Hematopoietic multipotent progenitor cell (in vitro differentiated cells): ENCODE measurements around the gene EIF3B. TPM values are rescaled to one million over a fixed set of nuclear protein-coding genes. Genes with fewer than 3 reads are reported as not detected.

Experiments
- small RNA-seq: library from RNA; depleted of rRNA; stranded (forward); fragments of <200 nt; gene quantifications from one replicate; pipeline ENCODE3, GENCODE V24; 2012
- total RNA-seq: library from RNA; depleted of rRNA; stranded (reverse); fragments of >200 nt; gene quantifications from one replicate; pipeline ENCODE4 v1.2.3, GENCODE V29; 2012

The EIF3B gene
- total RNA-seq, 1 donor, result 117 TPM

Small RNA genes within 50 kb of the gene (small RNA-seq; reads per million reads assigned to genes)
- not detected for gene AC004840.2

Other genes starting within 250 kb of the EIF3B start
- 57.9 TPM for gene MAD1L1, start 121.9 kb upstream of the EIF3B start, total RNA-seq
- 12.7 TPM for gene MRM2, start 112.6 kb upstream of the EIF3B start, total RNA-seq
- gene NUDT1, start 112.6 kb upstream of the EIF3B start, total RNA-seq, result 44.7 TPM
- gene SNX8, start 40.4 kb upstream of the EIF3B start, total RNA-seq, result 5.7 TPM
- 29.6 TPM for gene CHST12, start 48.8 kb downstream of the EIF3B start, total RNA-seq
- gene GRIFIN, start 121.6 kb downstream of the EIF3B start, total RNA-seq, result not detected
- 22.4 TPM for gene LFNG, start 164.9 kb downstream of the EIF3B start, total RNA-seq
- gene BRAT1, start 200.7 kb downstream of the EIF3B start, total RNA-seq, result 46.6 TPM
- 4.6 TPM for gene IQCE, start 204.2 kb downstream of the EIF3B start, total RNA-seq